Skeletal muscle cell (primary cell): ENCODE results near the gene GPR148.
"Not testable (repeated sequence)": the region's sequence is repeated elsewhere in the genome, so short reads cannot be mapped to it uniquely, and the experiment has no call there.

Experiments
- DNase-seq: peaks from one replicate; pipeline ENCODE4 v3.0.0-alpha.2; 2010; ENCODE audit warnings: low read depth
- H3K4me3 ChIP-seq: 2 replicates; pipeline ENCODE4 v1.5.1; 2011; ENCODE audit warnings: low read depth, mild to moderate bottlenecking, control low read depth, low read length, moderate library complexity

The GPR148 gene, protein sequence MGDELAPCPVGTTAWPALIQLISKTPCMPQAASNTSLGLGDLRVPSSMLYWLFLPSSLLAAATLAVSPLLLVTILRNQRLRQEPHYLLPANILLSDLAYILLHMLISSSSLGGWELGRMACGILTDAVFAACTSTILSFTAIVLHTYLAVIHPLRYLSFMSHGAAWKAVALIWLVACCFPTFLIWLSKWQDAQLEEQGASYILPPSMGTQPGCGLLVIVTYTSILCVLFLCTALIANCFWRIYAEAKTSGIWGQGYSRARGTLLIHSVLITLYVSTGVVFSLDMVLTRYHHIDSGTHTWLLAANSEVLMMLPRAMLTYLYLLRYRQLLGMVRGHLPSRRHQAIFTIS

DNA sequence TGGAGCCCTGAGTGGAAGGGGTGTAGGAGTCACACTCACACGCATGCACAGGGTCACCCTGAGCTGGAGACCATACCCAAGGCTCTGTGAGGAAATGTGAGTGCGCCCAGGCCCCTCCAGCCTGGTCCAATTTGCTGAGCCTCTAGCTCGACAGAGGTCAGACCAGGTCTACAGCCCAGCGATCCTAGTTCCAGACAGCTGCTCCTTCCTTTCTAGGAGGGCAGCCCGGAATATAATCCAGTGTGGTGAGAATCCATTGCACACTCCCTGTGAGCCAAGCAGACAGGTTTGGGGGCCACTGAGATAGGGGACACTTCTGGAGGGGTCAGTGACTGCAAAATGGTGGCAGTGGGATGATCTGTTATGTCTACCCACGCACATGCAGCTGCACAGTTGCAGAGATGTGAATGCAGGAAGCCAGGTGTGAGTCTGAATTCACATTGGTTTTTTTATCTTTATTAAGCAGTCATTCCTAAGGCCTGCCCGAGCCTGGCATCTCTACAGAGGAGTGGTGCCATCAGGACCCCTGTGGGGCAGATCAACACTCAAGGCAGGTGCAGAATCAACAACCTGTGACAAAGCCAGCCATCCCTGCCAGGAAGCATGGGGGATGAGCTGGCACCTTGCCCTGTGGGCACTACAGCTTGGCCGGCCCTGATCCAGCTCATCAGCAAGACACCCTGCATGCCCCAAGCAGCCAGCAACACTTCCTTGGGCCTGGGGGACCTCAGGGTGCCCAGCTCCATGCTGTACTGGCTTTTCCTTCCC lies at the start of gene GPR148:
Gene GPR148 (plus strand): TSS at position 522 of the 768 bp plus-strand sequence. CDS start 82 bp downstream, at position 604.
- DNase-seq: no peak
- peak within 1 kb of the TSS; percentile 60 for H3K4me3 ChIP-seq

DNA sequence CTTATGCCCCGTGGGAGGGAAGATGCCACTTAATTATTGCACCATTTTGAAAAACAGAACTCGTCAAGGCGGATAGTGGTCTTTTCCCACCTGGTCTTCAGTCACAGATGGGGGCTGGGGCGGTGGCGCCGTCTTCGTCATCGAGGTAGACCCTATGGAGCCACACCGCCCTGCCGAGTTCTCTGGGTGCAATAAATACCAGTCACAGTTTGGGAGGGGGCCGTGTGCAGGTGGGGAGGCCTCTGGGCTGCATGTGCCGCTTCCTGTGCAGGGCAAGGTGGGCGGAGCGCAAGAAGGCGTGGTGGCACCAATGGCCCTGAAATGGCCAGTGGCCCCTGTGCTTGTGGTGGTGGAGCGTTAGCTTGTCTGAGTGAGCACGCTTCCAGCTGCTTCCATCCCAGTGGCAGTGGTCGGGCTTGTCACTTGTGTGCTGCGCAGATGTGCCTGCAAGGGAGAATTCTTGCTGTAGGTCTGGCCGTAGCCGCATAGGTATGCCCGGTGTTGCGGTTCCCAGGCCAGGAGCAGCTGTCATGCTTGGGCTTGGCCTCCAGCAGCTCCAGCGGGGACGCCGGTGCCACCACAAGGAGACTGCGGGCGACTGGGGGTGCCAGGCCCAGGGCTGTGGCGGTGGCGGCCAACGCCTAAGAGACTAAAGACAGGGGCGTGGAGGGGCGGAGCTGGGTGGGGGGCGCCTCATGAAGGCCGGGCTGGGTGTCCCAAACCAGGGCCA lies 36.7 kb upstream of the GPR148 start:
- H3K4me3 ChIP-seq, DNase-seq: not testable (repeated sequence)

DNA sequence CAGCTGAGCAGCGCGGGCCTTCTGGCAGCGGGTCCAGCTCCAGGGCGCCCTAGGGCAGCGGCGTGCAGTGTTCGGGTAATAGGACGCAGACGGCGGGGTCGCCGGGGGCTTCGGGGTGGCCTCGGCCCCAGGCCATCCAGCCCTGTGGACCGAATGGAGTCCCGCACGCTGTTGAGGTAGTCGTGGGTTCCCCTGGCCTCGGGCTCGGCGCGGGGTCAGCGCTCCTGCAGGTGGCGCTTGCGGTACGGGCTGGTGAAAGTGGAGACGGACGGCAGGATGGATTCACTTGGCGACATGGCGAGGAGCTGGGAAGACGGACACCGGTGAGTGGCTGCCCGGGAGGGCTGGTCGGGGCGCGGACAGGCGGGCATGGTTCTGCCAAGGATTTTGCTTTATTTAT lies 35.4 kb upstream of the GPR148 start:
- H3K4me3 ChIP-seq, DNase-seq: not testable (repeated sequence)

DNA sequence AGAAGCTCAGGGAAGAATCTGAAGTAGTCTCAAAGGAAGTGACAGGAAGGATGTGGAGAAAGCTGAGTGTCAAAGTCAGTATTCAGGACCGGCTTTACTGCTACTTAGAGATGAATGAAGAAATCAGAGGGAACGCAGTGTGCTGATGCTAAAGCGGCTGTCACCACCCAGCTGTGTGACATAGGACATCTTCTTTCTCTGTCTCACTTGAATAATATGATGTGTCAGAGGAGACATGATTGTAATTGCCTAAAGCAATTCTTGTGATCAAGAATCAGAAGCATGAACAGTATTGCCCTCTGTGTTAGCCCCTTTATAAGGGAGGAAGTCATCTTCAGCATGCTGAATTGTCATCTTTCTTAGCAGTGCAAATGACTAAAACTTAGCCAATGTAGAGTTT lies 25.6 kb upstream of the GPR148 start:
- not testable (repeated sequence) for H3K4me3 ChIP-seq, DNase-seq

DNA sequence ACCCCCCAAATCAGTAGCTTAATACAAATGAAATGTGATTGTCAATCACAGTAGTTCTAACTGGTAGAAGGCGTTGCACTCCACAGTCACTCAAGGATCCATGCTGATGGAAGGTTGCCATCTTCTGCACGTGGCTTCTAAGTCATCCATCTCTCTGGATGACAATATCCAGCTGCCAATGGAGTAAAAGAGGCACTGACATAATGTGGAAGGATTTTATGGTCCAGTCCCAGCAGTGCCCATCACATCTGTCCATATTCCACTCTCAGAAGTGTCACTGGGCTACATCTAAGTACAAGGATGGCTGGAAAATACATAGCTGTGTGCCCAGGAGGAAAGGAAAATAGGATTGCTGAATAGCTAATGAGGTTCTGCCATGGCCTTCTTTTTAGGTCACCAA lies 14.1 kb upstream of the GPR148 start:
- not testable (repeated sequence) for DNase-seq, H3K4me3 ChIP-seq

DNA sequence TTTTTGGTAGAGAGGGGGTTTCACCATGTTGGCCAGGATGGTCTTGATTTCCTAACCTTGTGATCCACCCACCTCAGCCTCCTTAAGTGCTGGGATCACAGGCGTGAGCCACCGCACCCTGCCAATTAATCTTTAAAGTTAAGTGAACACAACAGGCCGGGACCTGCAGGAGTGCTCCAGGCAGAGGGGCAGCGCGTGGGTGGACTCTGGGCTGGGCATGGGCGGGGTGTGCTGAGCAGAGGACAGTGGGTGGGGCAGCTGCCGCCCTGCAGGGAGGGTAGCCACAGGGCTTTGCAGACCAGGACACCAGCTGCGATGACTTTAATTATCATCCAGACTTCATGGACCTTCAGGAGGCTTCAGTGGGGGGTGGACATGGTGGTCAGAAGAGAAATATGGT lies 8.8 kb upstream of the GPR148 start:
- no peak overlapping the region for H3K4me3 ChIP-seq
- no peak for DNase-seq

DNA sequence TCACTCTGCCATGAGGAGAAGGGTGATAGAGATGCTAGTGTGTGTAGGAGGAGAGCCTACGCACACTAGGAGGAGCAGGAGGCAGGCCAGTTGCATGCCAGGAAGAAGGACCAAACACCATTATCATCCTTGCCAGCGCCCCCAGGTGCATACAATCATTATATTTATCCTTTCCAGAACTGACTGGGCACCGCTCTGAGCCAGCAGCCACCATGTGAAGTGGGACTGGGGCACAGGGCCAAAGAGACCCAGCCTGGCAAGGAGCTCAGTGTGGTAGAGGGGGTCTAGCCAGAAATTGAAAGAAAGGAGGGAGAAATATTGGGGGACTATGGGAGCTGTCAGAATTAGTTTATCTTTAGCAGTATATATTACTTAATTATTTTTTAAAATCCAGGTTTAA lies 8.3 kb upstream of the GPR148 start:
- no peak for DNase-seq
- H3K4me3 ChIP-seq: no peak overlapping the region

DNA sequence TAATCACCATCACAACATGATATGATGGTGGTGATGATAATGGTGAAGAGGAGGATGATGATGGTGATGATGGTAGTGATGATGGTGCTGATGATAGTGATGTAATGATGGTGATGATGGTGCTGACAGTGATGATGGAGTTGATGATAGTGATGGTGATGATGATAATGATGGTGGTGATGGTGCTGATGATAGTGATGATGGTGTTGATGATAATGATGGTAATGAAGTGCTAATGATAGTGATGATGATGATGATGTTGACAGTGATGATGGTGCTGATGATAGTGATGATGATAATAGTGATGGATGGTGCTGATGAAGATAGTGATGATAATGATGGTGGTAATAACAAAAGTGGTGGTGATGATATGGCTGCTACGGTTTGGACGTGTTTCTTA lies 4.4 kb upstream of the GPR148 start:
- DNase-seq: no peak
- H3K4me3 ChIP-seq: no peak overlapping the region

DNA sequence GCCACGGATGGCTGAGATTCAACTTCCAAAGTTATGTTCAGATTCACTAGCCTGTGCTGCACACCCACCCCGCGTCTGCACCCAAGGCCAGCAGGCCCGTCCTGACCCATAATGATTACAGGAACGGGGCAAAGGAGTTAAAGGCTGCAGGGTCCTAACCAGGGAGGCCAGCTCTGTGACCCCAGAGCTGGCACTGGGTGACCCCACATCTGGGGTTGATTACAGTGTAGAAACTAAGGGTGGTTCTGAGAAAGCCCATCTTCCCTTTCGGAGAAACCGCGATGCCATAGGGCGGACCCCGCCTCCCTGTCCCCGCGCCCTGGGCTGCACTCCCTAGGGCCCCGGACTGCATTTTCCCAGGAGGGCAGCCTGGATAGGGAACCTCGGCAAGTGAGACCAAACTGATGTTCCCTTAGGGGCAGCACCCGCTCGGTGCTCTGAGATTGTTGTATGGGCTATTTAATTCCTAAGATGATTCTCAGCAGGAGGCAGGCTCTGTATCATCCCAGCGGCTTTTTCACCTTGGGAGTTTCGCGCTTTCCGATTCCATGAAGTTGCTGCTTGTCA lies 2.2 kb upstream of the GPR148 start:
- H3K4me3 ChIP-seq: peak overlapping the region; percentile 60
- no peak for DNase-seq

DNA sequence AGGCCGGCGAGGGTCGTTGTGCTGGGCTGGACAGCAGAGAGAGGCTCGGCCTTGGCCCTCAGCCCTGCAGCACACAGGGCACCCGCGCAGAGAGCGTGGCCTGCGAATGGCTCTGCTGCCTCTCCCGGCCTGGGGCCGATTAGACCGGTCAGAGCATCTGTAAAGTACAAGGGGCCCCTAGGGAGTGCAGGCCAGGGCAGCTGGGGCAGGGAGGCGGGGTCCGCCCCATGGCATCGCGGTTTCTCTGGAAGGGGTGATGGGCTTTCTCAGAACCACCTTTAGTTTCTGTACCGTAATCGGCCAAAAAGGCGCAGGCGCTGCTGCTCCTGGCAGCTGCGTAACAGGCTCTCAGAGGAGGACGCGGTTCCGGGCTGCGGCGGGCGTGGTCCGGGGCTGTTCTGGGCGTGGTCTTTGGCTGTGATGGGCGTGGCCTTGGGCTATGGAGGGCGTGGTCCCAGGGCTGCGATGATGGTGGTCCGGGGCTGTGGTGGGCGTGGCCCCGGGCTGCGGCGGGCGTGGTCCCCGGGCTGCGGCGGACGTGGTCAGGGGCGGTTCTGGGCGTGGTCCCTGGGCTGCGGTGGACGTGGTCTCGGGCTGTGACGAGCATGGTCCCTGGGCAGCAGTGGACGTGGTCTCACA lies 1.5 kb upstream of the GPR148 start:
- DNase-seq: peak; percentile 16
- H3K4me3 ChIP-seq: peak overlapping the region; percentile 60

DNA sequence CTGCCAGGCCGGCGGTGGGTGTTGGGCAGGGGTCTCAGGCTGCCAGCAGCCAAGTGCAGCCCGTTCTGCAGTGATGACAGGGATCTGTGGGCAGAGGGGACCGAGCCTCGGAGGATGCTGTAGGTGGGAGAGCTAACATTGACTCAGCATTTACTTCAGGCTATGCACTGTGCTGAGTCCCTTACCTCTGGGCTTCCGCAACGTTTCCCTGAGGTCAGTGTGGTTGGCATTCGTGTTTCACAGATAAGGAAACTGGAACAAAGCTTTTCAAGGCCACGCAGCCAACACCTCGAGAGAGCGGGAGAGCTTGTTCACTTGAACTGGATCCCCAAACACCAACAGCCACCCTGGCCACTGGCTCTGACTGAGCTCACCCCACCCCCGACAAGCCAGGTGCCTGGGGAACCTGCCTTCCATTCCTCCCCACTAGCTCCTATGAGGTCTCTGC lies 839 bp upstream of the GPR148 start:
- peak overlapping the region; percentile 60 for H3K4me3 ChIP-seq
- DNase-seq: no peak

DNA sequence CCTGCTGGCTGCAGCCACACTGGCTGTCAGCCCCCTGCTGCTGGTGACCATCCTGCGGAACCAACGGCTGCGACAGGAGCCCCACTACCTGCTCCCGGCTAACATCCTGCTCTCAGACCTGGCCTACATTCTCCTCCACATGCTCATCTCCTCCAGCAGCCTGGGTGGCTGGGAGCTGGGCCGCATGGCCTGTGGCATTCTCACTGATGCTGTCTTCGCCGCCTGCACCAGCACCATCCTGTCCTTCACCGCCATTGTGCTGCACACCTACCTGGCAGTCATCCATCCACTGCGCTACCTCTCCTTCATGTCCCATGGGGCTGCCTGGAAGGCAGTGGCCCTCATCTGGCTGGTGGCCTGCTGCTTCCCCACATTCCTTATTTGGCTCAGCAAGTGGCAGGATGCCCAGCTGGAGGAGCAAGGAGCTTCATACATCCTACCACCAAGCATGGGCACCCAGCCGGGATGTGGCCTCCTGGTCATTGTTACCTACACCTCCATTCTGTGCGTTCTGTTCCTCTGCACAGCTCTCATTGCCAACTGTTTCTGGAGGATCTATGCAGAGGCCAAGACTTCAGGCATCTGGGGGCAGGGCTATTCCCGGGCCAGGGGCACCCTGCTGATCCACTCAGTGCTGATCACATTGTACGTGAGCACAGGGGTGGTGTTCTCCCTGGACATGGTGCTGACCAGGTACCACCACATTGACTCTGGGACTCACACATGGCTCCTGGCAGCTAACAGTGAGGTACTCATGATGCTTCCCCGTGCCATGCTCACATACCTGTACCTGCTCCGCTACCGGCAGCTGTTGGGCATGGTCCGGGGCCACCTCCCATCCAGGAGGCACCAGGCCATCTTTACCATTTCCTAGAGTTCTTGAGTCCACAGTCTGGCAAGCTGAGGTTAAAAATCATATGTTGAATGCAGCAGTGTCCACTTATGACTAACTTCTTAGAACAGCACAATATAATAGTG lies 741 bp downstream of the GPR148 start:
- no peak for DNase-seq

DNA sequence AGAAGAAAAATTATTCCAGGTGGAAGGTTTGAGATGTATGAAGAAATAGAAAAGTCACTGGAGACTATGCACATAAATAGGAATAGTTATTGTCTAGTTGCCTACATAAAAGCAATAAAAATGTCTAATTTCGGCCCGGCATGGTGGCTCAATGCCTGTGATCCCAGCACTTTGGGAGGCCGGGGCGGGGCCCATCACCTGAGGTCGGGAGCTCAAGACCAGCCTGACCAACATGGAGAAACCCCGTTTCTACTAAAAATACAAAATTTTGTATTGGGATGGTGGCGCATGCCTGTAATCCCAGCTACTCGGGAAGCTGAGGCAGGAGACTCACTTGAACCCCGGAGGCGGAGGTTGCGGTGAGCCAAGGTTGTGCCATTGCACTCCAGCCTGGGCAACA lies 3.4 kb downstream of the GPR148 start:
- not testable (repeated sequence) for H3K4me3 ChIP-seq, DNase-seq

More for the DNA sequence above, 741 bp downstream of the GPR148 start:
- no peak overlapping the region for H3K4me3 ChIP-seq

DNA sequence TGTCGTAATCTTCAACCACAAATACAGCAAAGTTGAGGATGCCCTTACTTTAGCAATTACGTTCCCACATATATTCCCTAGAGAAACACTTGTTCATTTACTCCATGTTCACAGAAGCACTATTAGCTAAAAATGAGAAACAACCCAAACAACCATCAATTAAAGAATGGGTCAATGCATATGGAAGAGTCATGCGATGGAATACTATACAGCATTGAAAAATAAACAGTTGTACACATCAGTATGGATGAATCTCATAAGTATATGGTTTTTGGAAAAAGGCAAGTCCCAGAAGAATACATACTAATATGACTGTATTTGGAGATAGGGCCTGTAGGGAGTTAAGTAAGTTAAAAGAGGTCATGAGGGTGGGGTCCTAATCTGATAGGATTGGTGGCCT lies 6.3 kb downstream of the GPR148 start:
- DNase-seq: no peak
- no peak overlapping the region for H3K4me3 ChIP-seq

DNA sequence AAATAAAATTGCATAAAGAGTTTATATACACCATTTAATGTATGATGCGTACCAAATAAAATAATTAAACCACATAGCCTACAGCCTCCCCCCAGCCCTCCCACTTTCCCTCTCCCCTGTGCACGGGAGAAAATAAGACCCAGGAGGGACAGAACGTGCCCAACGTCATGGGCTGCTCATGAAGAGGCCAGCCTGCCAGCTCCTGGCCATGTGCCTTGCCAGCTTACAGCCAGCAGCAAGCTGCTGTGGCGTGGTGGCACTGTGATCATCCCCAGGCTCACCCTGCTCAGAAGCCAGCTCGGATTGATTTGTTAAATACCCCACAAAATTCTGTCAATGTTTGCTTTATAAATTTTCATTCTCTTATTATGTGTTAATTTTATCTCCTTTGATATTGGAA lies 7.6 kb downstream of the GPR148 start:
- no peak overlapping the region for H3K4me3 ChIP-seq
- no peak for DNase-seq

DNA sequence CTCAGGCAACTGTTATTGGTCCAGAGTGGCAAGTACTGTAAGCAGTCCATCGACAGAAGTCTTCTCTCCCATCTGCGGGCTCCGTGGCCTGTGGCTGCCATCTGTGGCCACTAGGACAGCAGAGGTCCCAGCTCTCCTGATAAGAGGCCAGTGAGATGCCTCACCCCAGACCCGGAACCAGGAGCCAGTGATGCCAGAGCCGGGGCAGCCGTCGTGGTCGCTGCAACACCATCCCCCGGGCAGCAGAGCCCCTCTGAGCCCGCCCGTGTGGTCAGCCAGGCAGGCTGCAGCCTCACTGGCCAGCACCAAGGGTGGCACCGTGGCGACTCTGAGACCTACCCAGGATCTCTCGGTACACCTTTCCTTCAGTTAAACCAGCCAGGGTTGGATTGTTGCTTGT lies 8.7 kb downstream of the GPR148 start:
- DNase-seq: no peak

DNA sequence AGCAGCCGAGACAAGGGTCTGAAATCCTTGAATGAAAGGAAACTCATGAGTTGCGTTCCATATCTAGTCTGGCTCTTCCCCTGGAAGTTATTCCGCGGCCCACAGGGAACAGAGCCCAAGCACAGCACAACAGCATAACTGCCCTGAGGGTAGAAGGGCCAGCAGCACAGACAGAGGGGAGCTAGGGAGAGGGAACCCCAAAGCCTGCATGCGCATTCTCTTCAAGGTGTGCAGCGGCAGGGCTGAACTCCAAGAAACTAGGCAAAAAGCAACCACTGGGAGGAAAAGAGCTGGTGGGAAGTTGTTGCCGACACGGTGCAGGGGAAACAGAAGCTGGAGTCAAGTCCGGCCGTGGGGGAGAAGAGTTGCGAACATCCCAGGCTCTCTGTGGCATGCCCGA lies 11.8 kb downstream of the GPR148 start:
- DNase-seq: no peak
- H3K4me3 ChIP-seq: no peak overlapping the region

More for the DNA sequence above, 8.7 kb downstream of the GPR148 start:
- H3K4me3 ChIP-seq: no peak overlapping the region

DNA sequence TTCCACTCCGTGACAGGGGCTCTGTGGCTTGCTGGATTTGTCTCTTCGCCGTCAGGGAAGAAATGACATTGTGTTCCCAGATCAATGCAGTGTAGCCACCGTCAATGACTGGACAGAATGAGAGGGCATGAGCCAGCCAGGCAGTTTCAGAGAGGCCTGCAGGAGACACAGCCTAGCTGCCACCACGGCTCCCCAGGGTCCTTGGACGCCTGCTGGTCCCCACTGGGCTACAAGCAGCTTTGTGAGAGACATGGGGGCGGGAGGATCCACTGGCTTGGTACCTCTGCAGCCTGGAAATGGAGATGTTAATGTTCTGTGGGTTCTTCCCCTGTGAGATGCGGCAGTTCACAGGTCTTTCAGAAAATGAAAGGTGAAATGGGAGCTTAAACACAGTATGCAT lies 14.4 kb downstream of the GPR148 start:
- no peak for DNase-seq
- H3K4me3 ChIP-seq: no peak overlapping the region
